ENCODE results near the gene DLD.

DLD gene

DNA sequence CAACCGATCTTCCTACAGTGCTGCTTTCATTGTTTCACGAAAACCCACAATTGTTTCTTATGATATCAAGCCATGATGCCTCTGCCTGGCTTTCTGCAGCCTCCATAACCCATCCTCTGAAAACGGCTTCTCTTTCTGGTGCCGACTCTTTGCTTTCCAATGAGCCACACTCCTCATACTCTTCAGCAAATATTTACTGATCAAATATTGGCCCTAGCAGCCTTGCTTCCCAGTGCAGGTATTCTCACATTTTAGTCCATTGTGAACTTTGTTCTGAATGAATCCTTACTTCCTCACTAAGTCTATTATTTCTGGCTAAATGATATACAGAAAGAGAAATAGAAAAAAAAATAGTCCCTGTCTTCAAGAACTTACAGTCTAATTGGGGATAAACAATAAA lies 76.4 kb downstream of the DLD start:
- Histone ChIP-seq H3K27me3 (no peaks in the 10 kb centered on the region), H3K27ac (no peak overlapping the region), H3K4me1 (peaks cover 0 to 37% (median 5%) of the 10 kb centered on the region in 4 donors), H3K9me3 (no peaks in the 10 kb centered on the region), H3K36me3 (peaks cover 0 to 21% (median 9%) of the 10 kb centered on the region in 3 donors), H3K4me3 (no peak overlapping the region)
- intact Hi-C loops (cut with DNase I; ENCODE audit: low total_unique reads) = no loop called here
- TF ChIP-seq CTCF (IDR thresholded peaks at IDR 0.05) = no peak
- DNase-seq = no peak

- Histone ChIP-seq H3K4me1 (peaks cover 0 to 43% (median 5%) of the 10 kb centered on the region in 4 donors), H3K4me3 (no peak overlapping the region), H3K9me3 (no peaks in the 10 kb centered on the region), H3K36me3 (peaks cover 0 to 14% (median 6%) of the 10 kb centered on the region in 3 donors), H3K27ac (no peak overlapping the region), H3K27me3 (no peaks in the 10 kb centered on the region)
- no peak for DNase-seq
- intact Hi-C loops (cut with DNase I; ENCODE audit: low total_unique reads) = no loop called here
- TF ChIP-seq CTCF (IDR thresholded peaks at IDR 0.05) = no peak
These were observed 77.5 kb downstream of the DLD start for GRCh38 chr7:107968449-107968848.

DNA sequence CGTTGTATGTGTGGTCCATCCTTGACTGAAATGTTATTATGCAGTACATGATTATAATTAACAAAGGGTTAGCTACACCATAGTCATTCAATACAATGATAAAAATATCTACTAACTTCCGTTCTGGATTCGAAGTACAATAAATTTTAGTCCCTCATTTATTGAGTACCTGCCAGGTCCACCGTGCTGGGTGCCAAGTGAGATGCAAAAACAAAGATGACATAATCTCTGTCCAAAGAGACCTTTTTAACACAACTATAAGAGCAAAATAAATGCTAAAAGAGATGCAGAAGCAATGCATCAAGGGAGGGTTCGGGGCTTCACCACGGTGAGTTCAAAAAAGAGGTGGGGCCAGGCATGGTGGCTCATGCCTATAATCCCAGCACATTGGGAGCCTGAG lies 78.9 kb downstream of the DLD start:
- intact Hi-C loops (cut with DNase I; ENCODE audit: low total_unique reads) = no loop called here
- H3K27me3 ChIP-seq = no peaks in the 10 kb centered on the region
- DNase-seq = no peak
- no peak overlapping the region for H3K4me3 ChIP-seq
- peaks cover 0 to 7% (median 0%) of the 10 kb centered on the region in 3 donors for H3K36me3 ChIP-seq
- H3K27ac ChIP-seq = peak overlapping the region in 1 of 2 donors; percentile 1
- H3K4me1 ChIP-seq = peaks cover 0 to 43% (median 5%) of the 10 kb centered on the region in 4 donors
- H3K9me3 ChIP-seq = no peaks in the 10 kb centered on the region
- TF ChIP-seq CTCF (IDR thresholded peaks at IDR 0.05) = no peak
